ENCODE measurements around the gene OAT. TPM values are rescaled to one million over a fixed set of nuclear protein-coding genes. Genes with fewer than 3 reads are reported as not detected.
"Not testable (repeated sequence)": the region's sequence is repeated elsewhere in the genome, so short reads cannot be mapped to it uniquely, and the experiment has no call there.

OAT gene
- total RNA-seq, 1 donor from 2014 or later: 42.7 TPM

DNA sequence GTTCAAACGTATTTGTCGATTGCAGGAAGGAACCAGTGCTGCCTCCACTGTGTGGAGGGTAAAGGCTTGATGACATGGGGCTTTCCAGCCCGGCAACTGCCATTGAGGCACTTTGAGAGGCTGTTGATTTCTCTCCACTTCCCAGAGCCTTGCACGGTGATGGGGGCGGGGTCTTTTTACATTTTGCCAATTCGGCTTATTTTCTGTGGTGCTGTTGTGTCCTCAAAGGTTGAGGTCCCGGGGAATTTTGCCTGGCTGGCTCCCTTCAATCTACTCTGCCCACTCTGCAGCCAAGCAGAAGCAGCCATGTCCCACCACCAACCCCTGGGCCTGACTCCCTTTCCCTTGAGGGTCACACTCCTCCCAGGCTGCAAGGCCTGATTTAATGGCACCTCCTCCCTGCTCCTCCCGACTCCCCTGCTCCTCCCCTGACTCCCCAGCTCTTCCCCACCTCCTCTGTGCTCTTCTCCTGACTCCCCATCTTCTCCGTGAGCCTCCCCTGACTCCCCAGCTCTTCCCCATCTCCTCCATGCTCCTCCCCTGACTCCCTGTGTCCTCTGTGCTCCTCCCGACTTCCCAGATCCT lies 39.0 kb downstream of the OAT start:
- DNase-seq (ENCODE audit: low spot score) (no peak), ATAC-seq (no peak)

DNA sequence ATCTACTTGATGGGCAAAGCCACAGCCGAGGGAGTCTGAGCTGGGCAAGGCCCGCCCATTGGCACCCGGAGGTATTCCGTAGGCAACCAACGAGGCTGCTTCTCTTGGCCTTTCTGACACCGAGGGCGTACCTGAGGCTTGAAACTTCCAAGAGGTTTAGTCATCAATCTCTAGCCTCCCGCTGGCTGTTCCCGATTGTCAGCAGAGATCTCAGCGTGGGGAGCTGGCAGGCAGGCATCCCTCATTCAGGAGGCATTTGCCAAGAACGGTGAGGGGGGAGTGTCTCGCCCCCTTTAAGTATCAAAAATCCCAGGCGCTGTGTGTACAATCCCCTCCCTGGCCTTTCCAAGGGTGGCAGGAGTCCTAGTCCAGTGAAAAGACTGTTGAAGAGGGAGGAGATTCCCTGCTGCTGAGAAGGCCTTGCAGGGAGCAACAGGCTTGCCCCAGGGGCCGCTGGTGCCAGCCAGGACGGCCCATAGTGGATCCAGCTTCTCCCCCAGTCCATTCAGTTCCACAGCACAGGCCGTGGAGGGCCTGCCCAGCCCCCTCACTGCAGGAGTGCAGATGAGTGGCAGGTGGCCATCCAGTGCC lies 39.7 kb downstream of the OAT start:
- DNase-seq (ENCODE audit: low spot score) (no peak), ATAC-seq (no peak)

DNA sequence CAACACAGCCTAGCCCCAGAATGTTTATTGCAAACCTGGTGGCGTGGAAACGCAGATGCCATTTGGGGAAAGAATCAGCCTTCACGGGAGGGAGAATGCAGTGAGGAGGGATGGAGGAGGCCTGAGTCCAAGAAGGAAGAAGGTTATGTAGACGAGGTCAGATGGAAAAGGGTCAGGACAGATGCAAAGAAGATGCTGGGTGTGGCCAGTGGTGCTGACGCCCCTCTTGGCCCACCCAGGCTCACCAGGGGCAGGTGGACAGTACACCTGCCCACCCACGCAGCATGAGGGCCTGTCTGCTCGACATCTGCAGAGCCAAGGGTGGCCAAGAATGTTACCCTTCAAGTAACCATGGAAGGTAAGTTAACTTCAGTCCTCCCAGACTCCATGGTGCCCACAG lies 40.5 kb downstream of the OAT start:
- ATAC-seq (no peak), DNase-seq (ENCODE audit: low spot score) (no peak)

DNA sequence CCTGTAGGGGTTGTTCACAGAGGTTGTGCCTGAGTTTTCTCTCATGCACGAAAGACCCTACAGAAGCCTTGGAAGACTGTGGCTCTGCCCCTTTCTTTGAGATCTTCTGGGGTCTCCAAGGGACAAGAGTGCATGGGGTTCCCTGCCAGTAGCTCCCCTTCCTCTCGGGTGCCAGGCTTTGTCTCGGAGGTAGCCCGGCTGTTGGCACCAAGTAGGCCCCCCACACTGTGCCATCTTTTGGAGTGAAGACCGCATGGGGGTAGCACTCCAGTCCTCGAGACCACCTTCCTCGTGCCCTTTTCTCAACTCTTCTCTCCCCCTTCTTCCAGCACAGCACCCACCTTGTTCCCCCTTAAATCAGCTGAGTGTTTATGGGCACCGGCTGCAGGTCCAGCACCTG lies 41.6 kb downstream of the OAT start:
- no peak for DNase-seq (ENCODE audit: low spot score)
- ATAC-seq: no peak

DNA sequence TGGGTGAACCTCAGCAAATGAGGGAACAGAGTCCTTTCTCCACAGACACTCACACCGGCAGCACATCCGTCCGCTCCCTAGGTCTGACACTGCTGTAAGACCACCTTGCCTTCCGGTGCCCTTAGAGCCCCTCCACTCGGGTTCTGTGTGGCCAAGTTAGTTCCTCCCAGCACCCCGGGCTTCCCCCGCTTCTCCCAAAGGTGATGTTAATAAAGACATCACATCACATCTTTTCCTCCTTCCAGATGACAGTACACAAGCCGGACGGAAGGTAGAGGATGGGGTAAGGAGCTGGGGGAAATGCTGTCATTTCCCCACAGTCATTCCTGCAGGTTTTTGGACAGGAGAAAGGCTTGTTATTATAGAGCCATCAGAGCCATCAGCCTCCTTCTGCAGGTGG lies 42.3 kb downstream of the OAT start:
- DNase-seq (ENCODE audit: low spot score) (no peak), ATAC-seq (no peak)

DNA sequence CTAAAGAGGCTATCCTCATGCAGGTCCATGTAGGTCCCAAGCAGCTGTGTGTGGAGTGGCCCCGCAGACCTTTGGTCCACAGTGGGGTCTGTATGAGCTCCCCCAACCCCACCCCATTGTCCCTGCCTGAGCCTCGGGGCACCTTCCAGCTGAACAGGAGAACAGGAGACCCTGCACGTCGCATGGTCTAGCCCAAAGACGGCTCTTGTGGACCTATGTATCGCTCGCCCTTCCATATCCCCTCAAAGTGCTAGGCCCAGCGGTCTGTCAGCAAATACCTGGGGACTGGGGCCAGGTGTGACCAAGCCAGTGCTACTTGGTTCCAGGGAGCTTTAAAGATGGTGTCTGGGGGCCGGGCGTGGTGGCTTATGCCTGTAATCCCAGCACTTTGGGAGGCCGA lies 43.0 kb downstream of the OAT start:
- DNase-seq (ENCODE audit: low spot score) (no peak), ATAC-seq (no peak)

- ATAC-seq: no peak
Observed at GRCh38 chr10:124375353-124375614, 43.4 kb downstream of the OAT start.

DNA sequence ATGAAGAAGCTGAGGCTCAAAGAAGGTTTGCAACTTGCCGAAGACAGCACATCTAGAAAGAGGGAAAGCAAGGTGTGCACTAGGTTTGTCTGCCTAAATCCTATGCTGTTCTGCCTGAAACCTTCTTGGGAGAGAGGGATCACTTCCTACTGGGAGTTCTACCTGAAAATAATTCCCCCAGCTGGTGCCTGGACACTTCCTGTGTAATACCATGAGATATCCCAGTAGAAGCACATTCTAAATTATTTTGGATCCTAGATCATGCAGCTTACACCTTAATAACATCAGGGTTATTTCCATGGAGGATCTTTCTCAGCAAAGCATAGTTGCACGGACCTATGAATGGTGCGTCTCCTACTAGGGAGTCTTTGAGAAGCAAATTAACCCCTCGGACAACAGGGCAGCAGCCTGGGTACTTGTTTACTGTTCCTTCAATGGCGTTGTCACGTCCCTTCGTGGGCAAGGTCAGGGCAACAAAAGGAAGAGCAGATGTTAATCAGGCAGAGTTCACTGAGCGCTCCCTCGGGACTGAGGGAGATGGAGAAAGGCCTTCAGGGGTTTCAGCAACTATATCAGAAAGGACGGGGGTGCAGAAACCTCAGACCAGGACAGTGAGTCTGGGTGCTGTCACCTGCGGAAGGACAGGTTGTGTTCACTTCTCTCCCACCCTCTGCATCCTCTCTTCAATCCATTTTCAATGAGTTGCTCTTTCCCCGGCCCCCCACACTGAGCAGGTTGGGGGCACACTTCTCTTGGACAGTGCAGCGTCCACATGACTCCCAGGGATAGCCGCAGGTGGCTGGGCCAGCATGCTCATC lies 44.0 kb downstream of the OAT start:
- ATAC-seq (no peak), DNase-seq (ENCODE audit: low spot score) (no peak)

More at GRCh38 chr10:124375353-124375614, 43.4 kb downstream of the OAT start:
- no peak for DNase-seq (ENCODE audit: low spot score)

DNA sequence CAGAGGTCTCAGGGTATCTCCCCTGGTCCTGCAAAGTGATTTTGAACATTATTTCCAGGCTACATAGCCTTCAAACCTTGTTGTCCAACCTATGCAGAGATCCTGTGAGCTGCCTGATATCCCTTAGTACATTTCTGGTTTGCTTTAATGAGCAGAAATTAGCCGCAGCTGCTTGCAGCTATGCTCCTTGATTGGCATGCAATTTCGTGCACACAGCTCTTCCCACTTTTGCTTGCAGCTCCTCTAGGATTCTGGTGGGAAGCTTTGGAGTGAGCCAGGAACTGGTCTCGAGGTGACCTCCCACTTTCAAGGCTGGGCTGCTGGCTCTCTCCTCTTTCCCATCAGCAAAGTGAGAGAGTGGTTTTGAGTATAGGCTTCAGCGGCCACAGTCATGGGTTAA lies 45.8 kb downstream of the OAT start:
- DNase-seq (ENCODE audit: low spot score) (no peak), ATAC-seq (no peak)

GRCh38 chr10:124370426-124370825 lies 48.3 kb downstream of the OAT start:
- ATAC-seq (no peak), DNase-seq (ENCODE audit: low spot score) (no peak)

GRCh38 chr10:124369986-124370385 lies 48.7 kb downstream of the OAT start:
- DNase-seq (ENCODE audit: low spot score) (no peak), ATAC-seq (no peak)

DNA sequence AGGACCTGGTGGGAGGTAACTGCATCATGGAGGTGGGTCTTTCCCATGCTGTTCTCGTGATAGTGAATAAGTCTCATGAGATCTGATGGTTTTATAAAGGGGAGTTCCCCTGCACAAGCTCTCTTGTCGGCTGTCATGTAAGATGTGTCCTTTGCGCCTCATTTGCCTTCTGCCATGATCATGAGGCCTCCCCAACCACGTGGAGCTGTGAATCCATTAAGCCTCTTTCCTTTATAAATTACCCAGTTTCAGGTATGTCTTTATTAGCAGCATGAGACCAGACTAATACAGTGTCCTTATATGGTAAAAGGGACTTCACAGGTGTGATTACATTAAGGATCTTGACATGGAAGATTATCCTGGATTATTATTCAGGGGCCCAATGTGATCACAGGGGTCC lies 49.2 kb downstream of the OAT start:
- ATAC-seq; DNase-seq (ENCODE audit: low spot score): not testable (repeated sequence)

GRCh38 chr10:124369066-124369465 lies 49.7 kb downstream of the OAT start:
- ATAC-seq: no peak
- DNase-seq (ENCODE audit: low spot score): no peak

DNA sequence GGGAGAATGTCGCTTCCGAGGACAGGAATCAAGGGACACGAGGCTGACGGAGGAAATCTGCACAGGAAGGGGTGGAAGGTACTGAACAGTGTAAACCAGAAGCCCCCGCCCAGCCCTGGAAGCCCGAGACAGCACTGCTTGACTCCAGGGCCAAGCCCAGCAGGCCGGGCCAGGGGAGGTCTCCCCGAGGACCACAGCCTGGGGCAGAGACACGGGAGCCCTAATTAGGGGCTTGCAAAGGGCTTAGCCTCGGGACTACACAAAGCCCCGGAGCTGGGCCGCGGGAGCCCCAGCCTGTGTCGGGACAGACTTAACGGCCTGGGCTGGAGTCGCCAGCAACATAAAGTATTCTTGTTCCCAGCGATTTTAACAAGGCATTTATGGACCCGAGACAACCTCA lies 50.8 kb downstream of the OAT start:
- DNase-seq (ENCODE audit: low spot score) (no peak), ATAC-seq (no peak)

DNA sequence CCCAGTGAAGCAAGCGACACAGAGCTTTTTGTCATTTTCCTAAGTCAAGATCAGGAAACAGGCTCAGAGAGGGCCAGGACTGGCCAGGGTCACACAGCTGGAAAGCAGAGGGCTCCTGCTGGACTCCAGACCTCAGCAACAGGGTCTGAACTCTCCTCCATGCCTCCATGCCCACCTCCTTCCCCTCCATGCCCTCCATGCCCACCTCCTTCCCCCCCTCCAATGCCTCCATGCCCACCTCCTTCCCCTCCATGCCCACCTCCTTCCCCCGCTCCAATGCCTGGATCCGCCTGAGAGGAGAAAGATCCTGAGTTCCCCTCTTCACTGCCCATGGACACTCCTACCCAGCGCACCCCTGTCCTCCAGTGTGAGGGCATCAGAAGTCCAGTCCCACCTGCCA lies 51.3 kb downstream of the OAT start:
- DNase-seq (ENCODE audit: low spot score): no peak
- no peak for ATAC-seq

- no peak for DNase-seq (ENCODE audit: low spot score)
- ATAC-seq: no peak
Observed at GRCh38 chr10:124366825-124367224, 51.9 kb downstream of the OAT start.

DNA sequence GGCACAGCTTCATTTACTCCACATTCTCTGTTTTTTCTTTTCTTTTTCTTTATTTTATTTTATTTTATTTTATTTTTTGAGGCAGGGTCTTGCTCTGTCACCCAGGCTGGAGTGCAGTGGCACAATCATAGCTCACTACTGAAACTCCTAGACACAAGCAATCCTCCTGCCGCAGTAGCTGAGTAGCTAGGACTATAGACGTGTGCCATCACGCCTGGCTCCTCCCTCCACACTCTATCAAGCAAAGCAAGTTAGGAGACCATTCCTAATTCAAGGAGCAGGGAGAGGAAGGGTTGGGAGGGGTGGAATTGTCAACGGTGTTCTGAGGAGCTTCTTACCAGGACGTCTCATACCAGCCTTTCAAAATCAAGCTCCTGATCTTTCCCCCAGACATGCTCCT lies 52.4 kb downstream of the OAT start:
- DNase-seq (ENCODE audit: low spot score) (no peak), ATAC-seq (no peak)

DNA sequence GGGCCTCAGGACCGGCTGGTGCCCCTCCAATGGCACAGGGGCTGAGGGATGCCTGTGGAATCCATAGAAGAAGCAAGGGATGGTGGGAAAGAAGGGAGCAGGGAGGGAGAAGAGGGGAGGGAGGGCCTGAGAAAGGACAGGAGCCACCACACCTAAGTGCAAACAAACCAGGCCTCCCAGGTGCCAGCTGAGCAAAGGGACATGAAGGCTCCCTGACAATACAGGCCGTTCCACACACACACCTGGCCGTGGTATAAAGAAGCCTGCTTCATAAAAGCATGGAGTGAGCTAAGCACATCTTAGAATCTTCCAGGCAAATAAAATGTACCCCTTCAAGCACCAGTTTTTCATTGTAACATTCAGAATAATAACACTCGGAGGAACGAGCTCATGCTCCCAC lies 54.0 kb downstream of the OAT start:
- DNase-seq (ENCODE audit: low spot score) (no peak), ATAC-seq (no peak)

DNA sequence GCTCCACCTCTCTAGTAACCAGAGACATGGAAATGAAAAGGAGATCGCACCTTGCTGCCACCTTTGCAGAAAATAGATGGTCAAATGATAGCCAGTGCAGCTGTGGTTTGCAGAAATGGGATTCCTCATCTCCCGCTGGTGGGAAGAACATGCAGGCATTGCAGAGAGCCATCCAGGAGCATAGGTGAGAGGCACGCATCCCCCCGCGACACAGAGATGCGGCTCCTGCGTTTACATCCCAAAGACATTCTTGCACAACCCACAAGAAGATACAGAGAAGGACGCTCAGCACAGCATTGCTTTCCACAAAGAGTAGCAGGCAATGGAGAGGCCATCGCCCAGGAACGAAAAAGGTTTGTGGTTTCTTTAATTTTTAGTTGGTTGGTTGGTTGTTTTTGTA lies 56.2 kb downstream of the OAT start:
- no peak for DNase-seq (ENCODE audit: low spot score)
- no peak for ATAC-seq

- DNase-seq (ENCODE audit: low spot score) (no peak), ATAC-seq (no peak)
Observed at GRCh38 chr10:124359336-124359832, 59.3 kb downstream of the OAT start.

DNA sequence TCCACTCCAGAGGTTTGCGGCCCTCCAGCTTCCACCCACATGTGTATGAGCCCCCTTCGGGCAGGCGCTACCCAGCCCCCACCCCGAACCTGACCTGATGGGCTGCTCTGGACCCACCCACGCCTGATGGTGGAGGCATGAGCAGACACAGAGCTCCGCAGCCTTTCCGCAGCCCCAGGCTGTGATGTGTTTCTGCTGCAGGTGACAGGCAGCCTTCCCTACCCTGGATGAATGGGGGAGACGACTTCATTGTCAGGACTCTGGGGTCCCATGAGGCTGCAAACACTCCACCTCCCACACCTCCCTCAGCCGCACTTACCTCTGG lies 61.2 kb downstream of the OAT start:
- ATAC-seq: no peak
- no peak for DNase-seq (ENCODE audit: low spot score)

DNA sequence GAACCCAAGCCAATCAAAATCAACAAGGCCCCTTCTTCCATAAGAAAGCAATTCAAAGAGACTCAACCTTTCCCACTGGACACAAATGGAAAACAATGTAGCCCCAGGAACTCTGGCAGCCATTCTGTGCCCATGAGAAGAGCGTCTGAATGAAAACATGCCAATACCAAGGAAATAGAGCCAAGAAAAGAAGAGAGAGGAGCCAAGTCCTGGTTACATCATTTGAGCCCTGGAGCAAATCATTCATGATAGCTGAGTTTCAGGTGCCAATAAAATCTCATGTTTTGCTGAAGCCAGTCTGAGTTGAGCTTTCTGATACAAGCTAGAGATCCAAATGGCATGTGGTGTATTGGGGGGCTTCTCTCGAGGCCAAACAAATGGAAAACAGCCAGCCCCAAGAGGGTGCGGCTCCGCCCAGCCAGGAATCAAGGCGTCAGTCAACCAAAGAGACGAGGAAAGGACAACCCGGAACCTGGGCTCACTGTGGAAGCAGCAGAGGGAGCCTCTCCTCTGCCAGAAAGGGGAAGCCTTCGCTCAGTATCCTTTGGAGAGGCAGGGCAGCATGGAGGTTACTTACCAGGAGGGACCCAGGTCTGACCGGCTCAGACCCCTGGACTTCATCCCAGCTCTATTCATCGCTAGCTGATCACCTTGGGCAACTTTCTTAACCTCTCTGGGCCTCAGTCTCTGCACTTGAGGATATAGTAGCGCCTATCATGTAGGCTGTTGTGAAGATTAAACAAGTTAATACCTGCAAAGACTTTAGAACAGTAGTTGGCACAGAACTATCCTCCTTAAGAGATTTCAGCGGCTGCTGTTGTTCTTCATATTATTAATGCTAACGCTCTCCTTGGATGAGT lies 61.8 kb downstream of the OAT start:
- no peak for DNase-seq (ENCODE audit: low spot score)
- peak; percentile 68 for ATAC-seq

All from left lobe of liver (tissue), 2 donors.